ENCODE results near the gene SRP14. TPM values are rescaled to one million over a fixed set of nuclear protein-coding genes. Genes with fewer than 3 reads are reported as not detected.

The SRP14 gene
- total and polyA plus RNA-seq, 11 donors = 189 to 702 (median 237) TPM

- no peak for ATAC-seq
- Histone ChIP-seq H3K27me3 (no peaks in the 10 kb centered on the region), H3K4me3 (no peak overlapping the region), H3K36me3 (peaks cover 0 to 4% (median 0%) of the 10 kb centered on the region in 9 donors), H3K9me3 (no peaks in the 10 kb centered on the region), H3K27ac (no peak overlapping the region), H3K4me1 (peaks cover 0 to 66% (median 14%) of the 10 kb centered on the region in 12 donors)
- intact Hi-C loops (cut with DNase I) = no loop called here
- no peak for DNase-seq
- TF ChIP-seq CTCF (IDR thresholded peaks at IDR 0.05) (no peak), POLR2A (IDR thresholded peaks at IDR 0.05) (no peak)
- WGBS, 4 donors = 86 to 93% (median 92%) methylated on average over 12 to 14 of the region's 14 CpGs
These were observed 15.0 kb upstream of the SRP14 start for GRCh38 chr15:40053831-40054604.

GRCh38 chr15:40053079-40053830 is 14.3 kb upstream of the SRP14 start:
- intact Hi-C loops (cut with DNase I) = no loop called here
- no peak for DNase-seq
- Histone ChIP-seq H3K9me3 (no peaks in the 10 kb centered on the region), H3K36me3 (peaks cover 0 to 4% (median 0%) of the 10 kb centered on the region in 9 donors), H3K27ac (no peak overlapping the region), H3K27me3 (no peaks in the 10 kb centered on the region), H3K4me1 (peaks cover 3 to 68% (median 21%) of the 10 kb centered on the region in 12 donors), H3K4me3 (no peak overlapping the region)
- TF ChIP-seq CTCF (IDR thresholded peaks at IDR 0.05) (peak in 1 of 12 donors; percentile 11), POLR2A (IDR thresholded peaks at IDR 0.05) (no peak)
- ATAC-seq = no peak
- WGBS, 4 donors = 71 to 75% (median 73%) methylated on average over 12 of the region's 12 CpGs

- Histone ChIP-seq H3K27me3 (no peaks in the 10 kb centered on the region), H3K9me3 (no peaks in the 10 kb centered on the region), H3K4me3 (no peak overlapping the region), H3K36me3 (peaks cover 0 to 4% (median 0%) of the 10 kb centered on the region in 9 donors), H3K27ac (no peak overlapping the region), H3K4me1 (peaks cover 6 to 75% (median 27%) of the 10 kb centered on the region in 12 donors)
- no peak for DNase-seq
- no peak for ATAC-seq
- TF ChIP-seq POLR2A (IDR thresholded peaks at IDR 0.05) = no peak
- no peak for TF ChIP-seq CTCF (IDR thresholded peaks at IDR 0.05)
- intact Hi-C loops (cut with DNase I) = no loop called here
- WGBS, 4 donors = 71 to 86% (median 75%) methylated on average over 6 of the region's 6 CpGs
These were observed 13.6 kb upstream of the SRP14 start for GRCh38 chr15:40052604-40053003.

Data from heart left ventricle (tissue), 16 donors.